NCI-H82 treated with DMSO at 0.1 percent for 48 hours (cell line): ENCODE data around the gene NAV2.

Source experiments
- DNase-seq: peaks from one replicate; lab custom pipeline; 2025; ENCODE audit not compliant: unreplicated experiment; lab: John Stamatoyannopoulos, UW

NAV2 gene

DNA sequence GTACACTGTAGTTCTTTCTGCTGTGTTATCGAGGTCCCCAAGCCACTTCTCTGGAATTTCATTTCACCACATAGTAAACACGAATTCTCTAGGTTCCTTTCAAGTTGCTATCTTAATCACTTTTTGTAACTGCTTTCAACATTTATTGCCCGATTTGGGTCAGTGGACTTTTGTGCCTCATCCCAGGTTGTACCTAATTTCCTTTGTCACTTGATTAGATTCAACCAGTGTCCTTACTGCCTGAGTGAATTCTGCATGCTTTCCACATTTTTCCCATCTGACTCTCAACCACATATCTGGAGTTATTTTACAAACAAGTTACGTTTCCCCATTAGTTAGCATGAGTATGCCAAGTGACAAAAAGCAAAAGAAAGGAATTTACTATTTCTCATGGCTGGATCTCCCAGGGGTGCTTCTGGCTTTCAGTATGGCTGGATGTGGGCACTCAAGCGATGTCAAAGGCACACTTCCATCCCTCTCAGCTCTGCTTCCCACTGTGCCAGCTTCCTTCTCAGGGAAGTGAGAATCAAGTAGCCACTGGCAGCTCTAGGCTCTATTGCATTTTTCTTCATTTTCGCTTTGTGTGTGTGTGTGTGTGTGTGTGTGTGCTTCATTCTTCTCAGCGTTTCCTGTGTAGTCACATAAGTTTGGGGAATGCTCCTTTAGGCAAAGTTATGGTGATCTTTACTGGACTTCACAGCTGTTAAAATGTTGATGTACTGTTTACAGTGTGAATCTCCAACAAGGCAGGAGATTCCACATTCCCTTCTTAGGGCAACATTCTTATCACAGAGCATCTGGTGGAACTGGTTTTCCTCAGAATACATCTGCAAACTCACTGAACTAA lies 318.7 kb downstream of the NAV2 start:
- no peak for DNase-seq

DNA sequence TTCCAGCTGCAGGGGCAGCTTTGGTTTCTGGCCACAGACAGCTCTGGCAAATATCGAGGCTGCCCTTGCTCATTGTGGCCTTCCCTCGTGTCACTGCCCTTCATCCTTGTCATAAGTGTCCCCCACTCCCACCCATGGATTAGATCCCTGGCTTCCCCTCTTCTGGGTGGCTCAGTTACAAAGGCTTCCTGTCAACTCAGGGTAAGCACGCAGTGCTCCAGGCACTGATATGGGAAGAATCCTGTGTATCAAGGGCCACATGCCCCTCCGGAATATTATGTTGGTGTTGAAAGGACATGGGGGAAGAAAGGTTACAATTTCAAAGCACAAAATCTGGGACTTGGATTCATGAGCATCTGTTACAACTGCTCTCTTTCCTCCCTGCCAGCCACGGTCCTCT lies 319.5 kb downstream of the NAV2 start:
- no peak for DNase-seq

DNA sequence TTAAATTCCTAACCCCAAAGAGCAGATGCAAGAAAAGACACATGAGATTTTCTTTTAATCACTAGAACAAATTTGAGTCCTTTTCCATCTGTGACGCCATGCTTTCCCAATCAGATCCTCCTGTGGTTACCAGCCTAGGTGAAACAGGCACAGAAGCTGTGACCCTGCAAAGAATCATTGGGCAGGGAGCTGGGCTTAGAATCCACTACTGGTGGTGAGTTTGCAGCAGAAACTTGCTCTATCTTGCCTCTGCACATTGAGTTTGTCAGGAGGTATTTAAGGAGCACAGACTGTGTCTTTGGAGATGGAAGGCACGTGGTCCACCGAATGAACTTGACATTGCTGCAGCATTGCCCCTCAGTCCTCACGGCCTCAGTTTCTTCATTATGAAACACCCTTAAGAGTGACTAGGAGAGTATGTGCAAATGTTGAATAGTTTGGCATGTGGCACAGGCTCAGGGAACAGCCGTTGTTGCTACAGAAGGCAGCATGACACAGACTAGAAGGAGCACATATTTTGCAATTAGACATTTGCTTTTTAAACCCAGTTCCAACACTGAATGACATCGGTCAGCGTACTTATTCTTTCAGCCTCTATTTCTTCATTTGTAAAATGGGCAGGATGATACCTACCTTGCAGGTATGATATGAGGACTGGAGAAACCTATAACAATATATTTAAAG lies 320.1 kb downstream of the NAV2 start:
- no peak for DNase-seq

DNA sequence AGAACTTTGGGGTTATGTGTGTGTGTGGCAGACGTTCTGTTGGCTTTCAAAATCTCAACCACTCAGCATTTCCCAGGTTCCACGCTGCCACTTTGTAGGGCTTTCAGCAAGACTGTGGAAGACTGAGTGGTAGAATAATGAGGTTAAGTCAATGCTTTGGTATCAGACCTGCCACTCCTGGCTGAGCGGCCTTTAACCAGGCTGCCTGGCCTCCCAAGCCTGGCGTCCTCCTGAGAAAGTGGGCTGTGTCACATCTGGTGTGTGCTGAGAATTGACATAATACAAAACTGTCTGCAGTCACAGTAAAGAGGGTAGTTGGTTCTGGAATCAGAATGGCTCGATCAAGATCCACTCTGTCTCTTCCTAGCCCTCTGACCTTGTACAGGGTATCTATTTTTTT lies 321.2 kb downstream of the NAV2 start:
- DNase-seq = no peak

DNA sequence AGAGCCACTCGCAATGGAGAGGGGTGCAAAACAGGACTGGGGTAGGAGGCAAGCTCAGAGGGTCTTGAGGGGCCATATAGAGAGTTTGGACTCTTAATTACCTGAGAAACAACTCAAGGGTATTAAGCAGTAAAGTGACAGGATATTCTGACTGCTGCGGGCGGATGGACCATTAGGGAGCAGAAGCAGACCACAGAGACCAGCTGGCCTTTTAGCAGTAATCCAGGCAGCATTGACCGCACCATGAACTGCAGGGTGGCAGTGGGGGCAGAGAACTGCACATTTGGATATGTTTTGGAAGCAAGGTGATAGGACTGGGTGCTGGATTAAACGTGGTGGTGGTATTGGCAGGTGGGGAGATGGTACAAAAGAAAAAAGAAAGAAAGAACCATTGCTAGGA lies 322.3 kb downstream of the NAV2 start:
- DNase-seq = no peak

DNA sequence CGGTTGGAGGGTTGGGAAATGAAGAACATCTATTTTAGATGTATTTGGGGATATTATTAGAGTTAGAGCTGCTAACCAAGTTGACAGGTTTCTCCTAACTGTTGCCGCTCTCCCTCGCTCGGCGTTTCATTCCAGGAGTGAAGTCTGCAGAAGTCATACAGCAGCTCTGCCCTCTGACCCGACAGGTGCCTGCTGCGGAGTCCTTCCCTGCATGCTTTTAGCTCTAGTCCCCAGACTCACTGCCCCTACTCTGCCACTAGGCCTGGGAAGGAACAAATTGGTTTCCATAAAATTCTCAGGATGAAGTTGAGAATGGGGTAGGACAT lies 322.7 kb downstream of the NAV2 start:
- no peak for DNase-seq

DNA sequence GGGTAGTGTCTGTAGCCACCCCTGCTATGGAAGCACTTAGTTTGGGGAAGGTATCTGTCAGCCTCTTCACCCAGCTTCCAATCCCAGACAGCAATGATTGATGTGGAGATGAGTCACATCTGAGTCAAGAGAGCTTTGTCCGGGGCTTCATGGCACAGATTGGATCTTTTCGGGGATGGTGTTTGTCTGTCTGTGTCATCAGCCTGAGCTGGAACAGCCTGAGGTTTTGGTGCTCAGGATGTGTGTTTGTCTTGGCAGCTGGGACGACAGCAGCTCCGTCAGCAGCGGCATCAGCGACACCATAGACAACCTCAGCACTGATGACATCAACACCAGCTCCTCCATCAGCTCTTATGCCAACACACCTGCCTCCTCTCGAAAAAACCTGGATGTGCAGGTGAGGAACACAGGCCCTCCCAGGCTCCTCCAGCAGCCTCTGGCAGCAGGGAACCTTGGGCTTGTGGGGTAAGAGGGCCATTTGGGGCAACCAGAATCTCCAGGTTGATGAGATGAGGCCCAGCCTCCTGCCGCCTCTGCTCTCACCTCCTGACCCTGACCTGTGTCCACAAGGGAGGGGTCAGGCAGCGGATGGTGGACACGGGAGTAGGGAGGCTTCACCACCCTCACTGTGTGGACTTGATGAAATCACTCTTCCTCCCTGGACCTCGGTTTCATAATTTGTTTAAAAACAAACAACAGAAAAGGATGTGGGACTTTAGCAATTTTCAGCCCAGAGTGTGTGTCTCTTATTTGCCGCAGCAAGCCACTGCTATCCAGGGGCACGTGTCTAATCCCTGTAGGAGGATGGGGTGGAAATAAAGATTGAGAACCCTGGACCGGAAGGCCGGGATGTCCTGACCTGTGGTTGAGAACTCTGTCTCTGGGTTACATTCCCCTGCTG lies 323.3 kb downstream of the NAV2 start:
- DNase-seq = no peak

DNA sequence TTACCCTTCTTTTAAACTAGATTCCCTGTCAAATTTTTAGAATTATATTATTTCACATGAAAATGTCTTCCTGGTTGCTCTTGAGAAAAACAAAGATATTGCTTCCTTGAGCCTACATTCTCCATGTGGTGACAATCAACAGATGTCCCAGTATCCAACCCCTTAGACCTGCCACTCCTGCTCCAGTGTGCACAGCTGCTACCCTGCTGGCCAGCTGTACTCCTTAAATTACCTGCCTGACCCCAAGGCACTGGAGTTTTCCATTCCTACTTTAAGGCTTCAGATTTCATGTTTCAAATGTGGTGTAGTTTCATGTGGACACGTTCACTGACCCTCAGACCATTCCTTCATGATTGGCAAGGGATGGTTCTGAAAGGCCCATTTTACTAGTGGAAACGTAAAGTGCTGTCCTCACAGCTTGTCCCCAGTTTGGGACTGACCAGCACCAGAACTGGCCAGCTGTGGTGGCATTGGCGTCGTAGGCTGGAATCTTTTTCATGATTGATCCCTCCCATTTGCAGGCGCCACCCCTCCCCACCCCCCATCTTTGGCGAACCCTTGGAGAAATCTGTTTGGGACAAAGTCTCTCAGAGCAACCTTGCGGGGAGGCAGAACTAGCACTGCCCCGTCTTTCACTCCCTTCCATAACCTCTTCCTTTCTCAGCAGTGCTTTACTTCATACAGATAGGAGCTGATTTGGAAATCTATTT lies 324.1 kb downstream of the NAV2 start:
- DNase-seq = no peak

DNA sequence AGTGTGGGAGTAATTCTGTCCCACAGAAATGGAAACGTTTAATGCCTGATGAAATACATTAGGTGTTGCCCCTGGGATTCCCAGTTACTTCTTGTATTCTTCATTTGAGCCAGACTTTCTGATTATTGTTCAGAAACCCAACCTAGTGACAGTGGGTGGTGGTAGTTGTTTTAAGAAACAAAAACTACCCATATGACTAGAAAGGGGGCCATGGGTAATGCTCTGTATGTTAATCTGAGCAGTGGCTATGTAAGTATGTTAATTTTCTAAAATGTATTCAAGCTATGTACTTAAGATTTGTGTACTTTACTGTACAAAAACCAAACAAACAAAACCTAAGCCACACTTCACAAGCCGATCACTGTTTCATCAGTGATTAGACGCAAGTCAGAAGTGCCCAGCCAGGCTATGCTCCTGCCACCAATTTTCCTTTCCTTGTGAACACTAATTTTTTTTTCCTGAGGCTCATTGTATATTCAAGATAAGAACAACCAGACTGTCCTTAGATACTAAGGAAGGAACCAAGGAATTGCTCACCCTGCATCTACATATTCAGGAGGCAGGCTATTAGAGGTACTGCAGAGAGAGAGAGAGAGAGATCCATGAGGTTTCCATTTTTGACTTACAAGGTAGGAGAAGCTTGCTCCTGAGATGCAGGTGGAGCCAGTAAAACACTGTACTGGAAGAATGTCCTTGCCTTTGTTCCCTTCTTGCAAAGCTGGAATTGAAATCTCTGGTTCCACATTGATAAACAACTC lies 324.9 kb downstream of the NAV2 start:
- DNase-seq = no peak

DNA sequence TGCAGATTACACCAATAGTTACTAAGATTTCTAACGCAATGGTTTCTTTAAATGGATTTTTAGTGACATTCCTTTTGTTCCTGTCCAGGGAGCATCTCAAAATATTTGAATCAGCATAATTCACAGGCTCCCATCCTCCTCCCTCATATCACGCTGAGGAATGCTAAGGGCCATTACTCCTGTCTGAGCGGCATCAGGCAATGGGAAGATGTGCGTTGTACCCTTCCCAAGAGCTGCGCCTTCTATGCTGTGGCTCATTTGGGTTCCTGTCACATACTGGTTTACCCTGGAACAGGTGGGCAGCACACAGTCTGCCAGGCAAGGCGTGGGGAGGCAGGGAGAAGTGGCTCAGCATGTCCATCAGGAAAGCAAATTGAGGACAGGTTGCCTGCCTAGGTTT lies 325.8 kb downstream of the NAV2 start:
- DNase-seq = no peak

DNA sequence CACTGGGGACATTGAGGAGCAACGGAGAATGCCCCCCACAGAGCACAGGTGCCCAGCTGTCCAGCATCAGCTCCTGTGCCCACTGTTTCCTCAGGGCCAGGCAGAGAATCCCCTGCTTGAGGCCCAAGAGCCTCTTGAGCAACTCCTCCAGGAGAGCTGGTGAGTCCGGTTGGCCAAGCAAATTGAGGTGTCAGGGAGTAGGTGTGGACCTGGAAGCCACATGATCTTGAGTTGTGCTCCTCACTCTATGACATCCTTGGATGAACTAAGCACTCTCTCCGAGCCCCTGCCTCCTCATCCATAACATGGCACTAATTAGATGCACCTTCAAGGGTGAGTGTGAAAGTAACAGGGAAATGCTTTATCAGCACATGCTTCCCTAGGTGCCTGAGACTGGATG lies 326.3 kb downstream of the NAV2 start:
- DNase-seq = no peak

DNA sequence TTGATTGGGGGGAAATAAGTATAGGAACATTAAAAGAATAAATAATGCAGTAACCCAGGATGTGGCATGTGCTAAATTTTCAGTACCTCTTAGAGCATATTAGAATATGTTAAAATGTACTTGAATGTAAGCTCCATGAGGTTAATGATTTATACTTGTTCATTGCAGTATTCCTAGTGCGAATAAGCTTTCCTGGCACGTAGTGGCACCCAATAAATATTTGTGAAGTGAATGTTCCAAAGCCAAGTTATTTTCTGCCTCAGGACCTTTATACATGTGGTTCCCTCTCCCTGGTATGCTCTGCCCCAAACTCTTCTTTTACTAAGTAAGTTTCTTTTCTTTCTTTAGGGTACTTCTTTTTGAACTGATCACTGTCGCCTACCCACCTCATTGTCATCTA lies 328.9 kb downstream of the NAV2 start:
- DNase-seq = no peak

DNA sequence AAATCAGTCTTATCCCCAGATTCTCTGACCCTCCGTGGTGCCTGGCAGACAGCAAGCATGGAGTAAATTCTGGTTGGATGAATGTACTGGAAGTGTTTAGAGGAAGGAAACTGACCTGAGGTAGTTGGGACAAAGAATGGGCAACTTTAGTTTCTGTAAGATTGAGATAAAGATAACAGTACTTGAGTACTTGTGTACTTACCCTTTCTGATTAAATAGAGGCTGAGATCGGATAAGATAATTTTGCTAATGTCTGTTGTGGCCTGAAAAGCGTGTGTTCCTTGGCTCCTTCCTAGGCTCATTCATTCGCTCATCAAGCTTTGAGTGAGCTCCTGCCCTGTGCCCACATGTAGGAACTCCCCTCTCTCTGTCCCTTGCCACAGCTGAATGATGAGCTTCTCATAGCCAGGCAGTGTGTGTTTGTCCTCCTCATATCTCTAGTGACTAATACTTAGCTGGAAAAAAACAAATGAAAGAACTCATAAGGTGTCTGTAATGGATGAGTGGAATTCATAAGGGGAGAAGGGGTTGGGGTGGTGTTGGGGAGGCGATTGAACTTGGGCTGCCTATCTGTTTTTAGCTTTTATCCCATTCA lies 329.5 kb downstream of the NAV2 start:
- no peak for DNase-seq

DNA sequence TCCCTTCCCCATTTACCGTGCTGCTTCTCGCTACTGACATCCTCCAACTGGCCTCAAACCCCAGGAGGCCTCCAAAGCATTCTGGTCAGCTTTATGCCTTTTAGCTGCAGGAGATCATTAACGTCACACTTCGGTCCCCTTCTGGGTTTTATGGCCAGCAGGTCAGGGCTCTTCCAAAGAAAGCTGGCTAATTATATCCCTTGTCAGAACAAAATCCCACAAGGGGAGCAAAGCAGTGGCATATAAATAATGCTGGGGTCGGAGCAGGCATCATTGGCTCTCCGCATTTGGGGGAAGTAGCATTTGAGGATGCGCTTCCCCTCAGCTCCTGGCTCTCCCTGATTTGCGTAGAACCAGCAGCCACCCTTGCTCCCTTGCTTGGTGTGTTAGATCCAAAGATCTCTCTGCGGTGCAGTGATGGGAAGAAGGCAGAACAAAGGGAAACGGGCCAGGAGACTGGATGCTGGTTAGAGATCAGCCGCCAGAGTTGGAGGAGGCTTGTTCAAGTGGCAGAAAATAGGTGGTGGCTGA lies 330.2 kb downstream of the NAV2 start:
- DNase-seq = no peak

DNA sequence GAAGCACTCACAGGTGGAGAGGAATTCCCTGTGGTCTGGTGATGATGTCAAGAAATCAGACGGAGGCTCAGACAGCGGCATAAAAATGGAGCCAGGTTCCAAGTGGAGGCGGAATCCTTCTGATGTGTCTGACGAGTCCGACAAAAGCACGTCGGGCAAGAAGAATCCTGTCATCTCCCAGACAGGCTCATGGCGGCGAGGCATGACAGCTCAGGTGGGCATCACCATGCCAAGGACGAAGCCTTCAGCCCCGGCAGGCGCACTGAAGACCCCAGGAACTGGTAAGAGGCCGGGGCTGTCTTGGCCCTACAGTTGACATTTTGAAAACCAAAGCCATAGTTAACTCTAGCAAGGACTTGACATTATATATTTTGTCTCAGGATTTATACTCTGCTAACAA lies 331.4 kb downstream of the NAV2 start:
- DNase-seq = no peak

DNA sequence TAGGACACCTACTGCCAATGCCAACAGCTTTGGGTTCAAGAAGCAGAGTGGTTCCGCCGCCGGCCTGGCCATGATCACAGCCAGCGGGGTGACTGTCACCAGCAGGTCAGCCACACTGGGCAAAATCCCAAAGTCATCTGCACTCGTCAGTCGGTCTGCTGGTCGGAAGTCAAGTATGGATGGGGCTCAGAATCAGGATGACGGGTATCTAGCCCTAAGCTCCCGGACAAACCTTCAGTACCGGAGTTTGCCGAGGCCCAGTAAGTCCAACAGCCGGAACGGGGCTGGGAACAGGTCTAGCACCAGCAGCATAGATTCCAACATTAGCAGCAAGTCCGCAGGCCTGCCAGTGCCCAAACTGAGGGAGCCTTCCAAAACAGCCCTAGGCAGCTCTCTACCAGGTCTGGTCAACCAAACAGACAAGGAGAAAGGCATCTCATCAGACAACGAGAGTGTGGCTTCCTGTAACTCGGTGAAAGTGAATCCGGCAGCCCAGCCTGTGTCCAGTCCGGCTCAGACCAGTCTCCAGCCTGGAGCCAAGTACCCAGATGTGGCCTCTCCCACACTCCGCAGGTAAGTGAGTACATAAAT lies 332.6 kb downstream of the NAV2 start:
- DNase-seq = no peak

DNA sequence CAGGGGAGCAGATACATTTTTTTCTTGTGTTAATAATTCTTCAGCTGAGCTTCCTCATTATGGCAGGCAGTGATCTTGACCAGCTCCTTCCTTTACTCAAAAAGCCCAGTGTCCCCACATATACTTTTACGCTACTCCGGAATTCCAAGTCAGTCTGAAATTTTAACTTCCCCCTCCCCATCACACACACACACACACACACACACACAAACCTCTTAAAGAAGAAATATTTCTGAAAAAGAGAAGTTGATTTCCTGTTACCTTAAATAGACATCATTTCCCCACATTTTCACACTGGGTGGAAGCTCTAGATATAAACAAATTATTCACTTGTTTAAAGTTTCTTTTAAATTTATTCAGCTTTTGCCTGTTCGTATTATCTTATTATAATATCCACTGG lies 333.8 kb downstream of the NAV2 start:
- no peak for DNase-seq

DNA sequence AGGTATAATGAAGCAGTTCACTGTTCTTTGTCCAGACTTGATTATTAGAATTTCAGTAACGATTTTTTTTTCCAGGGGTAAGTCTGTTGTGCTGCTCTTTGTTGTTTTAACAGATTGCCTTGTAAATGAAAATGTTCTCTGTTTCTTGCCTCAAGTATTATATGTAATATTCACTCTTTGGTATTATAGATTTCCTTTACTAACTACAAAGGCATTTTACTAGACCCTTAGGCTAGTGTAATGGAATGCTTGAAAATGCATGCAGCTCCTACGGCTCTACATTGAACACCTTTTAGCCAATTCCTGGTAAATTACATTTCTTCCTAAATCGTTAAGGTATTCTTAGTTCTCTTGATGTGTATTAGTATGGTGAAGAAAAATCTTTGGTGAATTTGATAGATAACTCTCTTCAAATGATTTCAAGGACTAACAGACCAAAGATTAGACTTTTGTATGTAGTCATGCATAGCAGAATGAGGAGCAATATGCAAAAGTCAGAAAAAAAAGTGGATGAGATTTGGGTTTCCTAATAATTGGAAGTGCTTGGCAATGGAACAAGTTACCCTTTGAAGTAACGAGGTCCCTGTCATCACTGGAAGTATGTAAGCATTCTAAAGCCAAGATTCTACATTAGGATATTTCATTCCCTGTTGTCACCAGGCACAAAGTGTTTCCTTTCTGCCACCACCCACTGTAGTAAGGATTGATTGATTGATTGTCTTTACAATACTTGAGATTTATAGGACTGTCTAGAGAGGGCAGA lies 334.6 kb downstream of the NAV2 start:
- no peak for DNase-seq

DNA sequence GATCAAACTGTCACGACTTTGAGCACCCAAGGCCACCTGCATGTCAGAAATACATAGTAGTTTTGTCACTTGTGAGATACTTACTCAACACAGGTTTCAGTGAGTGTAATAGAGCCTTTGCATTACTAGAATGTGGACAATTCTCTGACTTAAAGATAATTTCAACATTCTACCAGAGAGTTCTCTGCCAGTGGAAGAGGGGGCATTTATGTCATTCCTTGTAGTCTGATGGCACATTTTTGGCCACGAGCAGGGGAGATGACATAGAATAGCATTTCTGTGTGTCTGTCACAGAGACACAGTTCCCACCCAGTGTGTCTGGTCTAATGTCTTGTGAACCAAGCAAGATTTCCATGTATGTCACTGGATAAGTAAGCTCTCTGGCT lies 335.1 kb downstream of the NAV2 start:
- no peak for DNase-seq
